ENCODE results near the gene FA2H. TPM values are rescaled to one million over a fixed set of nuclear protein-coding genes. Genes with fewer than 3 reads are reported as not detected.

Gene FA2H
- total RNA-seq, 6 experiments from 2014 or later, result 0.19 to 1.2 (median 0.22) TPM; not detected in 3

DNA sequence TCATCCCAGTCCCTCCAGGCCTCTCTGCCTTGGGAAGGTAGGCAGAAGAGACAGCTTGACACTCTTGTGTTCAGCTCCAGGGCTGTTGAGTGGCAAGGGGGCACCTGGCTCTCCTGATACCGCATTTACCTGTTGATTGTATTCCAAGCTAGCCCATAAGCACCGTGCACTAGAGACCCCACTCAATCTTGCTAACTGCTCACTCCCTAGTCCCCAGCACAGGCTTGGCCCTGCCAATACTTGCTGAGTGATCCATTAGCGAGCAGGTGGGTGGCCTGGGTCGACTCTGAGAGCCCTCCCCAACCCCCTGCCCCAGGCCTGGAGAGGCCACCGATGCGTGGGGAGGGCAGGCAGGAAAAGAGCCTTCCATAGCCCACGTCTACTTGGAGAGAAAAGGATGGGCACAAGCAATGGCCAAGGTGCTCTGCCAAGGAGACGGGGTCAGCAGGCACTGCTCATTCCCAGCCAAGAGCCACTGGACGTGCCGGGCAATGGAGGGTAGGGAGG, 29.5 kb downstream of the FA2H start:
- Histone ChIP-seq H3K9me3 (no peaks in the 10 kb centered on the region), H3K4me3 (no peak overlapping the region), H3K27ac (no peak overlapping the region), H3K36me3 (no peaks in the 10 kb centered on the region), H3K27me3 (no peaks in the 10 kb centered on the region), H3K4me1 (no peaks in the 10 kb centered on the region)
- DNase-seq (no peak), ATAC-seq (no peak)
- intact Hi-C loops (cut with DNase I), result no loop called here
- WGBS (ENCODE audit: insufficient coverage, low coverage, low lambda C conversion rate, missing lambda C conversion rate), result 80% methylated on average over 1 of the region's 10 CpGs
- TF ChIP-seq, protein P1, sequence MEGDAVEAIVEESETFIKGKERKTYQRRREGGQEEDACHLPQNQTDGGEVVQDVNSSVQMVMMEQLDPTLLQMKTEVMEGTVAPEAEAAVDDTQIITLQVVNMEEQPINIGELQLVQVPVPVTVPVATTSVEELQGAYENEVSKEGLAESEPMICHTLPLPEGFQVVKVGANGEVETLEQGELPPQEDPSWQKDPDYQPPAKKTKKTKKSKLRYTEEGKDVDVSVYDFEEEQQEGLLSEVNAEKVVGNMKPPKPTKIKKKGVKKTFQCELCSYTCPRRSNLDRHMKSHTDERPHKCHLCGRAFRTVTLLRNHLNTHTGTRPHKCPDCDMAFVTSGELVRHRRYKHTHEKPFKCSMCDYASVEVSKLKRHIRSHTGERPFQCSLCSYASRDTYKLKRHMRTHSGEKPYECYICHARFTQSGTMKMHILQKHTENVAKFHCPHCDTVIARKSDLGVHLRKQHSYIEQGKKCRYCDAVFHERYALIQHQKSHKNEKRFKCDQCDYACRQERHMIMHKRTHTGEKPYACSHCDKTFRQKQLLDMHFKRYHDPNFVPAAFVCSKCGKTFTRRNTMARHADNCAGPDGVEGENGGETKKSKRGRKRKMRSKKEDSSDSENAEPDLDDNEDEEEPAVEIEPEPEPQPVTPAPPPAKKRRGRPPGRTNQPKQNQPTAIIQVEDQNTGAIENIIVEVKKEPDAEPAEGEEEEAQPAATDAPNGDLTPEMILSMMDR (IDR thresholded peaks at IDR 0.05), result no peak
- no peak for TF ChIP-seq POLR2A (IDR thresholded peaks at IDR 0.05)

DNA sequence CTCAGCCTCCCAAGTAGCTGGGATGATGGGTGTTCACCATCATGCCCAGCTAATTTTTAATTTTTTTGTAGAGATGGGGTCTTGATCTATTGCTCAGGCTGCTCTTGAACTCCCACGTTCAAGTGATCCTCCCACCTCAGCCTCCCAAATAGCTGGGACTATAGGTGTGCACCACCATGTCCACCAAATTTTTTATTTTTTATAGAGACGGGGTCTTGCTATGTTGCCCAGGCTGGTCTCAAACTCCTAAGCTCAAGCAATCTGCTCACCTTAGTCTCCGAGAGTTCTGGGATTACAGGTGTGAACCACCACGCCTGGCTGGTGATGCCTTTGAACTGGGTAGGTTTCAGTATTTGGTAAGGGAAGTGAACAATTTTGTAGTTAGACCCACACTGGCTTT, 30.1 kb downstream of the FA2H start:
- no peak overlapping the region for H3K27ac ChIP-seq
- DNase-seq (peak in 1 of 3 donors; percentile 5), ATAC-seq (no peak)
- H3K4me3 ChIP-seq, result no peak overlapping the region
- 90% methylated on average over 3 of the region's 4 CpGs for WGBS (ENCODE audit: insufficient coverage, low coverage, low lambda C conversion rate, missing lambda C conversion rate)
- no peaks in the 10 kb centered on the region for H3K4me1 ChIP-seq
- no peaks in the 10 kb centered on the region for H3K27me3 ChIP-seq
- no peaks in the 10 kb centered on the region for H3K36me3 ChIP-seq
- no peaks in the 10 kb centered on the region for H3K9me3 ChIP-seq
- TF ChIP-seq, protein P1 (IDR thresholded peaks at IDR 0.05), result no peak
- TF ChIP-seq POLR2A (IDR thresholded peaks at IDR 0.05), result no peak
- intact Hi-C loops (cut with DNase I), result no loop called here

DNA sequence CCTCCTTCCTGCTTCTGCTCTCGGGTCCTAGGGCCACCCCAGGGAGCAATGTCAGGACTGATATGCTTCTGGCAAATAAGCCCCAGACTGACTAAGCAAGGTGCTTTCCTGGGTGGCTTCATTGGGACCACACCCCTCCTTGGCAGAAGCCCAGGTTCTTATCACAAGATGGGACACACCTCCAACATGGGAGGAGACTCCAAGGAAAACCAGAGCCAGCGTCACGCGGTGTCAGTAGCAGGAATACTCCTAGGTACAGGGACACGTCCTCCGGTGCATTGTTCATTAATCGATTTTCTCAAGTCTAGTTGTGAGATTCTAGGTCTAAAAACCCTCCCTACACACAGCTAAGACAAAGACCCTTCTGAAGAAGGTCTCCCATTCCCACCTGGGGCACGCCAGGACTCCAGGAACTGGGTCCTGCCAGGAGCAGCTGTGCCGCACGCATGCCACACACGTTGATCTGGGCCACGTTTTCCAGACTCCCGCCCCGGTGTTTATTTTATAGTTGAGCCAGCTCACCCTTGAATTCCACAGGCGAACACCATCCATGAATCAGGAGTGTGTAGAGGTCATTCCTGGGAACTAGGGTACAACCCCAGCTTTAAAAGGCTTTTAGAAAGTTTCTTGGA, 30.8 kb downstream of the FA2H start:
- no peaks in the 10 kb centered on the region for H3K36me3 ChIP-seq
- no peaks in the 10 kb centered on the region for H3K9me3 ChIP-seq
- no peaks in the 10 kb centered on the region for H3K4me1 ChIP-seq
- intact Hi-C loops (cut with DNase I), result no loop called here
- no peak overlapping the region for H3K4me3 ChIP-seq
- H3K27me3 ChIP-seq, result no peaks in the 10 kb centered on the region
- peak; percentile 60 to 88 (median 82) for ATAC-seq
- 27% methylated on average over 12 of the region's 15 CpGs for WGBS (ENCODE audit: insufficient coverage, low coverage, low lambda C conversion rate, missing lambda C conversion rate)
- no peak overlapping the region for H3K27ac ChIP-seq
- peak; percentile 60 to 67 (median 64) for DNase-seq
- TF ChIP-seq, protein P1 (IDR thresholded peaks at IDR 0.05), result no peak
- TF ChIP-seq POLR2A (IDR thresholded peaks at IDR 0.05), result no peak

DNA sequence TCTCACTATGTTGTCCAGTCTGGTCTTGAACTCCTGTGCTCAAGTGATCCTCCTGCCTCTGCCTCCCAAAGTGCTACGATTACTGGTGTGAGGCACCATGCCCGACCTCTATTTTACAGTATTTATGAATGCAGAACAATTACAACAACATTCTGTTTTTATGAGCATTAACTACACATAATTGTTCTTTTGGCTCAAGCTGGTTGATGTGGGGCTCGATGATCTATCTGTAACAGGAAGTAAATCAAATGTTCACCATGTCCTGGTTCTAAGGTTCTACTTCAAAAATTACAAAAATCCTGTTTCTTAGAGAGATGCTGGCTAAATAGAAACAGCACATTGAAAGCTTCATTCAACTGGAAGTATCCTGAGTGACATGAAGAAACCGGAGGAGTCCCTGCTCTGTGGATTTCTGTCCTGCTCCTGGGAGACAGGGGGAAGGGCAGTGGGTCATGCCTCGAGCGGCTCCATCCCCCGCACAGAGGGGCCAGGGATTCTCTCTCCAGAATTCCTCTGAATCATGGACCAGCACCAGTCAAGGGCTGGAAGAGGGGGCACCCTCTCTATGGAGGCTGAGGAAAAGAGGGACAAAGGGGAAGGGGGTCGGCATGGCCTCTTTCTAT, 31.5 kb downstream of the FA2H start:
- intact Hi-C loops (cut with DNase I), result no loop called here
- no peaks in the 10 kb centered on the region for H3K36me3 ChIP-seq
- no peak overlapping the region for H3K27ac ChIP-seq
- no peaks in the 10 kb centered on the region for H3K4me1 ChIP-seq
- DNase-seq, result no peak
- 63% methylated on average over 4 of the region's 8 CpGs for WGBS (ENCODE audit: insufficient coverage, low coverage, low lambda C conversion rate, missing lambda C conversion rate)
- H3K9me3 ChIP-seq, result no peaks in the 10 kb centered on the region
- peak in 2 of 4 donors; percentile 2 to 3 for ATAC-seq
- H3K4me3 ChIP-seq, result no peak overlapping the region
- TF ChIP-seq, protein P1 (IDR thresholded peaks at IDR 0.05), result no peak
- TF ChIP-seq POLR2A (IDR thresholded peaks at IDR 0.05), result no peak
- no peaks in the 10 kb centered on the region for H3K27me3 ChIP-seq

Data from right lobe of liver (tissue), 6 donors.